Measurements from ENCODE around the gene WBP1. TPM values are rescaled to one million over a fixed set of nuclear protein-coding genes. Genes with fewer than 3 reads are reported as not detected.

The WBP1 gene
- total and polyA plus RNA-seq, 10 of the 15 experiments (the other 5 are each of a cell fraction or from before 2014, with no cell fraction given), result 4.2 to 76.8 (median 43.8) TPM

GRCh38 chr2:74502720-74503505 lies 44.7 kb downstream of the WBP1 start (continued):
- TF ChIP-seq TCF7 (IDR thresholded peaks at IDR 0.05; ENCODE audit: borderline replicate concordance), result no peak
- no peak for TF ChIP-seq BRCA1 (IDR thresholded peaks at IDR 0.05; ENCODE audit: low read depth, low read length)
- TF ChIP-seq ZZZ3 (IDR thresholded peaks at IDR 0.05; ENCODE audit: control insufficient read depth, insufficient read length, low read depth), result no peak
- no peak for TF ChIP-seq NFYA (IDR thresholded peaks at IDR 0.05; ENCODE audit: borderline replicate concordance, low read depth, low read length)
- TF ChIP-seq CHD4 (IDR thresholded peaks at IDR 0.05), result no peak
- TF ChIP-seq ZNF24 (IDR thresholded peaks at IDR 0.05), result no peak
- TF ChIP-seq RUNX3 (IDR thresholded peaks at IDR 0.05; ENCODE audit: low read length), result no peak
- no peak for TF ChIP-seq SREBF1 (IDR thresholded peaks at IDR 0.05; ENCODE audit: low read length)
- TF ChIP-seq LARP7 (IDR thresholded peaks at IDR 0.05), result no peak
- peak; percentile 46 to 59 (median 49) for TF ChIP-seq CTCF (IDR thresholded peaks at IDR 0.05 in 2 of 3, conservative IDR thresholded peaks at IDR 0.05 in 1 of 3; ENCODE audit: control insufficient read depth in 2 of 3, extremely low read depth in 1 of 3, insufficient read depth in 1 of 3, low read depth in 3 of 3, low read length in 3 of 3)
- TF ChIP-seq ZBED1 (IDR thresholded peaks at IDR 0.05; ENCODE audit: borderline replicate concordance), result no peak
- no peak for TF ChIP-seq CHD1 (IDR thresholded peaks at IDR 0.05; ENCODE audit: low read depth, low read length)
- TF ChIP-seq SMARCA5 (IDR thresholded peaks at IDR 0.05), result peak; percentile 78
- no peak for TF ChIP-seq RCOR1 (conservative IDR thresholded peaks at IDR 0.05; ENCODE audit: low read depth, low read length)
- TF ChIP-seq CHD2 (IDR thresholded peaks at IDR 0.05; ENCODE audit: borderline replicate concordance, low read depth, low read length), result no peak
- TF ChIP-seq YBX1 (IDR thresholded peaks at IDR 0.05), result no peak
- TF ChIP-seq HCFC1 (IDR thresholded peaks at IDR 0.05; ENCODE audit: low read length), result no peak
- TF ChIP-seq SUPT20H (IDR thresholded peaks at IDR 0.05; ENCODE audit: borderline replicate concordance, control insufficient read depth, low read depth, low read length), result no peak
- TF ChIP-seq SKIL (IDR thresholded peaks at IDR 0.05; ENCODE audit: low read depth, poor library complexity, severe bottlenecking), result no peak
- no peak for TF ChIP-seq PRDM15 (CRISPR knock-in tag; IDR thresholded peaks at IDR 0.05)
- TF ChIP-seq HDAC6 (IDR thresholded peaks at IDR 0.05; ENCODE audit: unreplicated experiment), result no peak
- no peak for TF ChIP-seq KAT2A (conservative IDR thresholded peaks at IDR 0.05; ENCODE audit: control insufficient read depth, low read depth, low read length)
- TF ChIP-seq SUZ12 (IDR thresholded peaks at IDR 0.05; ENCODE audit: unreplicated experiment), result no peak
- peak; percentile 18 for TF ChIP-seq MEF2B (IDR thresholded peaks at IDR 0.05; ENCODE audit: partially characterized antibody, poor library complexity, severe bottlenecking)
- TF ChIP-seq NFIC (IDR thresholded peaks at IDR 0.05; ENCODE audit: low read depth, low read length), result no peak
- TF ChIP-seq POLR2A (IDR thresholded peaks at IDR 0.05; ENCODE audit: low read depth, low read length), result peak; percentile 83
